Tibial nerve (tissue), 4 donors: ENCODE data around the gene GPR55. TPM values are rescaled to one million over a fixed set of nuclear protein-coding genes. Genes with fewer than 3 reads are reported as not detected.

Source experiments
- DNase-seq, 2 donors: peaks; one replicate each; pipeline ENCODE4 v3.0.0-alpha.2; 2019; ENCODE audit warnings: low spot score in 2 of 2
- H3K27ac ChIP-seq, 4 donors: fragments of 200-600 bp; sonication (generic) in 3 of 4; one replicate each; pipeline ENCODE4 v1.5.1; 2017 to 2019; ENCODE audit warnings: mild to moderate bottlenecking in 1 of 4
- H3K27me3 ChIP-seq, 2 donors: fragments of 200-600 bp; sonication (generic) in 1 of 2; one replicate each; pipeline versions ENCODE4 v1.5.1 to v1.6.0; 2017 to 2019
- H3K36me3 ChIP-seq, 3 donors: fragments of 200-600 bp; sonication (generic); one replicate each; pipeline ENCODE4 v1.5.1; 2018 to 2019
- H3K4me1 ChIP-seq, 4 donors: fragments of 200-600 bp; sonication (generic) in 3 of 4; one replicate each; pipeline ENCODE4 v1.5.1; 2017 to 2019
- H3K4me3 ChIP-seq, 4 donors: fragments of 200-600 bp; sonication (generic) in 3 of 4; one replicate each; pipeline ENCODE4 v1.5.1; 2017 to 2019; ENCODE audit warnings: mild to moderate bottlenecking in 1 of 4, moderate library complexity in 1 of 4
- H3K9me3 ChIP-seq, 4 donors: fragments of 200-600 bp; sonication (generic) in 3 of 4; one replicate each; pipeline ENCODE4 v1.5.1; 2017 to 2019
- CTCF ChIP-seq, 5 experiments: fragments of 200-600 bp in 3 of 5; fragments of 450-650 bp in 2 of 5; sonication (generic) in 3 of 5; IDR thresholded peaks; one replicate each; pipeline ENCODE4 v1.5.1; 2016 to 2019; ENCODE audit warnings: antibody characterized with exemption in 5 of 5, mild to moderate bottlenecking in 3 of 5, moderate library complexity in 2 of 5
- EP300 ChIP-seq, 2 donors: sonication (generic); formaldehyde crosslinking; IDR thresholded peaks; one replicate each; pipeline ENCODE4 v1.6.1; 2017; ENCODE audit warnings: antibody characterized with exemption in 2 of 2, mild to moderate bottlenecking in 1 of 2
- POLR2A ChIP-seq, 2 donors: fragments of 450-650 bp; IDR thresholded peaks; one replicate each; pipeline ENCODE4 v1.6.1; 2017; ENCODE audit warnings: antibody characterized with exemption in 2 of 2, mild to moderate bottlenecking in 2 of 2, moderate library complexity in 2 of 2
- WGBS, 2 donors: methylation state at CpG; one replicate each; pipeline ENCODE4 v1.1.5; 2018; 5-methylcytosine and 5-hydroxymethylcytosine counted together
- total RNA-seq, 4 donors: library from RNA; depleted of rRNA; stranded (reverse); fragments of >200 nt; gene quantifications; one replicate each; pipeline ENCODE4 v1.1.0, GENCODE V29; 2016

The GPR55 gene
- total RNA-seq, 4 donors from 2014 or later: 0.21 TPM; not detected in 3

DNA sequence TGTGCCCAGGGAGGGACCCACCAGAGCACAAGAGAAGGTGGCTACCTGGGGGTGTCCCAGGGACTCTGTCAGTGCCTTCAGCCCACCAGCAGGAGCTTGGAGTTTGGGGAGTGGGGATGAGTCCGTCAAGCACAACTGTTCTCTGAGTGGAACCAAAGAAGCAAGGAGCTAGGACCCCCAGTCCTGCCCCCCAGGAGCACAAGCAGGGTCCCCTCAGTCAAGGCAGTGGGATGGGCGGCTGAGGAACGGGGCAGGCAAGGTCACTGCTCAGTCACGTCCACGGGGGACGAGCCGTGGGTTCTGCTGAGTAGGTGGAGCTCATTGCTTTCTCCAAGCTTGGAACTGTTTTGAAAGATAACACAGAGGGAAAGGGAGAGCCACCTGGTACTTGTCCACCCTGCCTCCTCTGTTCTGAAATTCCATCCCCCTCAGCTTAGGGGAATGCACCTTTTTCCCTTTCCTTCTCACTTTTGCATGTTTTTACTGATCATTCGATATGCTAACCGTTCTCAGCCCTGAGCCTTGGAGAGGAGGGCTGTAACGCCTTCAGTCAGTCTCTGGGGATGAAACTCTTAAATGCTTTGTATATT, 46.3 kb downstream of the GPR55 start:
- DNase-seq: no peak
- Histone ChIP-seq H3K4me3 (no peak overlapping the region), H3K4me1 (peaks cover 0 to 7% (median 0%) of the 10 kb centered on the region in 4 donors), H3K27me3 (no peaks in the 10 kb centered on the region), H3K9me3 (no peaks in the 10 kb centered on the region), H3K36me3 (peaks cover 0 to 53% (median 0%) of the 10 kb centered on the region in 3 donors), H3K27ac (peak overlapping the region in 2 of 4 donors; percentile 9 to 10)
- 43 to 47% methylated on average over 10 of the region's 10 CpGs for WGBS, 2 donors
- no peak for TF ChIP-seq POLR2A (IDR thresholded peaks at IDR 0.05)
- TF ChIP-seq EP300 (IDR thresholded peaks at IDR 0.05): no peak
- no peak for TF ChIP-seq CTCF (IDR thresholded peaks at IDR 0.05)

GRCh38 chr2:230877759-230878598, 47.1 kb downstream of the GPR55 start:
- no peaks in the 10 kb centered on the region for H3K9me3 ChIP-seq
- peaks cover 0 to 7% (median 0%) of the 10 kb centered on the region in 4 donors for H3K4me1 ChIP-seq
- H3K27ac ChIP-seq: peak overlapping the region in 2 of 4 donors; percentile 9 to 10
- TF ChIP-seq CTCF (IDR thresholded peaks at IDR 0.05) (no peak), POLR2A (IDR thresholded peaks at IDR 0.05) (no peak), EP300 (IDR thresholded peaks at IDR 0.05) (no peak)
- DNase-seq: no peak
- H3K4me3 ChIP-seq: no peak overlapping the region
- H3K36me3 ChIP-seq: peaks cover 0 to 58% (median 0%) of the 10 kb centered on the region in 3 donors
- WGBS, 2 donors: 69 to 70% methylated on average over 20 of the region's 20 CpGs
- no peaks in the 10 kb centered on the region for H3K27me3 ChIP-seq

DNA sequence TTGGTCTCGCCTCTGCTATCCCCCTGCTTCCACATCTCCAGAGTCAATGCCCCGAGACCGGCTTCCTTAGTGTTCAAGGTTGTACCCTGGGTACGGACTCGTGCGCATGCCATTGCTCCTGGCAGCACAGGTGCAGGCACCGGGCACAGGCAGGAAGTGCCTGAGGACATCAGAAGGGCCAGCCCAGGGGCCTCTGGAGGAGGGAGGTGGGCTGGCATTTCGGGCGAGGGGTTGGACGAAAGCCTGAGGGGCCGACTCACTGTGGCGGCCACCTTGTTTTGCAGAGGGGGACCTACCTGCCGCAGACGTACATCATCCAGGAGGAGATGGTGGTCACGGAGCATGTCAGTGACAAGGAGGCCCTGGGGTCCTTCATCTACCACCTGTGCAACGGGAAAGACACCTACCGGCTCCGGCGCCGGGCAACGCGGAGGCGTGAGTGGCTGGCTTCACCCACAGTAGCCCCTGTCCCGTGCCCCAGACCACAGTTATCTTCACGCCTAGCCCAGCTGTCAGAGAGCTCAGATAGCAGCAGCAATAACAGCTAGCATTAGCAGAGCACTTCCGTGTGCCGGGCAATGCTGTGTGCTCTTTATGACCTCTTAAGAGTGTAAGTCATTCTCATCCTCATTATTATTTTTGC, 47.8 kb downstream of the GPR55 start:
- H3K36me3 ChIP-seq: peaks cover 0 to 58% (median 0%) of the 10 kb centered on the region in 3 donors
- no peaks in the 10 kb centered on the region for H3K27me3 ChIP-seq
- 90 to 94% methylated on average over 27 of the region's 27 CpGs for WGBS, 2 donors
- H3K4me1 ChIP-seq: peaks cover 0 to 8% (median 0%) of the 10 kb centered on the region in 4 donors
- no peaks in the 10 kb centered on the region for H3K9me3 ChIP-seq
- TF ChIP-seq CTCF (IDR thresholded peaks at IDR 0.05): no peak
- TF ChIP-seq EP300 (IDR thresholded peaks at IDR 0.05): no peak
- TF ChIP-seq POLR2A (IDR thresholded peaks at IDR 0.05): no peak
- H3K27ac ChIP-seq: peak overlapping the region in 1 of 4 donors; percentile 19
- no peak for DNase-seq
- H3K4me3 ChIP-seq: no peak overlapping the region

- TF ChIP-seq POLR2A (IDR thresholded peaks at IDR 0.05): no peak
- TF ChIP-seq EP300 (IDR thresholded peaks at IDR 0.05): no peak
- no peak for TF ChIP-seq CTCF (IDR thresholded peaks at IDR 0.05)
- Histone ChIP-seq H3K9me3 (no peaks in the 10 kb centered on the region), H3K27ac (no peak overlapping the region), H3K27me3 (no peaks in the 10 kb centered on the region), H3K4me3 (no peak overlapping the region), H3K36me3 (peaks cover 0 to 58% (median 0%) of the 10 kb centered on the region in 3 donors), H3K4me1 (peaks cover 0 to 19% (median 10%) of the 10 kb centered on the region in 4 donors)
- DNase-seq: no peak
- WGBS, 2 donors: 94 to 97% methylated on average over 27 to 34 of the region's 34 CpGs
Measured at GRCh38 chr2:230875347-230876315, 49.4 kb downstream of the GPR55 start.
